Skin of body (tissue), 2 donors: ENCODE results near the gene CTNNA2. TPM values are rescaled to one million over a fixed set of nuclear protein-coding genes. Genes with fewer than 3 reads are reported as not detected.
A peak's percentile ranks its signal among the peaks of the same experiment; 100 is the strongest.

ENCODE experiments used
- DNase-seq: peaks from one replicate; lab custom pipeline; 2025; lab: John Stamatoyannopoulos, UW
- total RNA-seq: library from RNA; depleted of rRNA; stranded (reverse); fragments of >200 nt; gene quantifications from one replicate; pipeline ENCODE4 v1.2.3, GENCODE V29; 2014

CTNNA2 gene
- total RNA-seq, 1 donor from 2014 or later: 0.49 TPM

DNA sequence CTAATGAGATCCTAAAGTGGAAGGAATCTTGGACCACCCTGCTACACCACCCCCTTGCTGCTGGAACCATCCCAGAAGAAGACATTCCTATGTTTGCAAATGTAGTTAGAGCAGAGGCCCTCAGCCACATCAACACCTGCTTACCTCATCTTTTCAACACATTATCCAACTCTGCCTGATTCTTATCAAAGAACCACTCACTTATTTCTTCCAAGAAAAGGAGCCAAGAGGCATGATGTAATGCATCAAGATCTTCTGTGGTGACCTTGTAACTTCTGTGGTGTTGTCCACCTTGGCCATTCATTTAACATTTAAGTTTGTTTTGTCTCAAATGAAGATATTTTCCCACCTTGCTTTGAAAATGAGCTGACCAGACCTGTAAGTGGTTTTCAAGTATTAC, 338.1 kb downstream of the CTNNA2 start:
- no peak for DNase-seq

DNA sequence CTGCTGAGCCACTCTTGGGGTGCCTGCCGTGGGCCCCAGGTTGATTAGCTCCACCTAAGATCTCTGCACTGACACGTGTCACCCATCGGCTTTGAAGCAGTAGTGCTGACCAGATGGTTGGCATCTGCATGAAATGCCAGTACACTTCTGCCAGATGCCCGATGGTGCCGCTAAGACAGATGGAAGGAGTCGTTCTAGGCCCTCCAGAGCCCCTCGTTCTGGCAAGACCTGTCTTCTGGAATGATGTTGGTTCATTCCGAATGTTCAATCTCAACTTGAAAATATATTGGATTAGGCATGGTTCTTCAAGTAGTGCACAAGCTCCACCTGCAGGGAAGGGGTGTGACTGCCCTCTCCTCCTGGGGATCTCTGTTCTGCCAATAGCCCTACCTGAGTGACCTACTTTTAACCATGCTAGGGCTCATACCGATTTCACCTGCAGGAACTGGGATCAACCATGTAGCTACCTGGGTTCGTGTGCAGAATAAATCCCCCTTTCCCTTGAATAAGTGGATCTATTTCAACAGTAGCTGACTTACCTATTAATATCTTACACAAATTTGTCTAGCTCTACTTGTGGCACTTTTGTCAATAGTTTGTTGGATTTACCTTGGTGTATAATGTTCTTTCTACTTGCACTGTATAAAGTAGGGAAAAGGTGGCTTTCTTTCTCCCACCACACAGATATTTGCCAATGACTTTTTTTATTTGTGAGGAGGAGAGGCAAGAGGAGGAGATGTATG, 342.6 kb downstream of the CTNNA2 start:
- no peak for DNase-seq

DNA sequence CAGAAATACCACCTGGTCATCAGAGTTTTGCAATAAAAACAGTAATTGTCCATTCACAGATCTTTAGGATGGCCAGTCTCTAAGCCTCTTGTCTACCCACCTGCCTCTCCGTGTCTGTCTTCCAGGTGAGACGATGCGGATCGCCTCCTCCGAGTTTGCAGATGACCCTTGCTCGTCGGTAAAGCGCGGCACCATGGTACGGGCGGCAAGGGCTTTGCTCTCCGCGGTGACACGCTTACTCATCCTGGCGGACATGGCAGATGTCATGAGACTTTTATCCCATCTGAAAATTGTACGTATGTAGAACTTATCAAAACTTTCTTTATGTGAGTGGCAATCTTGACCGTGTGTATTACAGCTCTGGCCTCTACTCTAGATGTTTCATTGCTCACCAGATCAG, 345.0 kb downstream of the CTNNA2 start:
- no peak for DNase-seq

DNA sequence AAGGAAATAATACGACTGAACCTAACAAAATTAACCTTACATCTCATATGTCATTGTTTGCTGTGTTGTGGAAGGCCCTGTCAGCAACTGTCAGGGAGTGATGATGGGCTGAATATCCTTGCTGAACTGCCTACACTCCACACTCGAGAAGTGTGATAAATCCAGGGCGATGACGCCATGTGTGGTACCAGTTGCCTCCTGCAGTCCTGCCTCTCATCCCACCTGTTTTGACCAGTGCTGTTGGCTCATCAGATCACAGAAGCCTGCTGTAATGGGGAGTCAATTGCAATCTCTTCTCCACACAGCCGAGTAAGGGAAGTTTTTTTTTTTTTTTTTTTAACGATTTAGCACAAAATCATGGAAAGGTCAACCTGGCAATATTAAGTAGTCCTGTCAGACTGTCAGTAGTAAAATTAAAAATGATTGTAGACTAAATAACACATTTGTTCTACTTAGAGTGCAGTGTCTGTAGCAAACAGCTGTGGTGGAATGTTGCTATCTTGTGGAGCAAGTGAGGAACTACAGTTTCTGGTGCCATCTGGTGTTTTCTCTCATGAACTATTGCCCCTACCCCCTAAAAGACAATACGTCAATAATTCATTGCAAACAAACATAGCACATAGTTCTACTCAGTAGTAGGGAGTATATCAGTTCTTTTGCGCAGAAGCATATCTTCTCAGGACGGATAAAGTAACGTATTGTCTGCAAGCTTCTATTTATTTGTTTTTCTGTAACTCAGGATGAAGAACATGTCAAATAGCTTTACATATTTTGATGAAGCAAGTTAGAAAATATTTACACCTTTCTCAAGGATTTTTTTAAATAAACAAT, 347.6 kb downstream of the CTNNA2 start:
- DNase-seq: peak; percentile 18

DNA sequence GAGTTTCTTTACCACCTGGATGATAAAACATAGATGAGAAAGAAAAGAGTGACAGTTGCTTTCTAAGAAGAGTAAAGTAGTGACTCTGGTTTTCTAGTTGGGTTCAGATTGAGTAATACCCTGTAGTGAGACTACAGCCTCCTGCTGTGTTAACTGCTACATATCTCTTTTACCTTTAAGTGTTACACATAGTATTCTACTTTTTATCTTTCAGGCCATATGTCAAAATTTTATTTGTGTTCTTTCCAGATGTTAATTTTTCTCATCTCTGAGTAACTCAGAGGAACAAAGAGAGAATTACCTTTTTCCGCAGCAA, 348.2 kb downstream of the CTNNA2 start:
- no peak for DNase-seq

DNA sequence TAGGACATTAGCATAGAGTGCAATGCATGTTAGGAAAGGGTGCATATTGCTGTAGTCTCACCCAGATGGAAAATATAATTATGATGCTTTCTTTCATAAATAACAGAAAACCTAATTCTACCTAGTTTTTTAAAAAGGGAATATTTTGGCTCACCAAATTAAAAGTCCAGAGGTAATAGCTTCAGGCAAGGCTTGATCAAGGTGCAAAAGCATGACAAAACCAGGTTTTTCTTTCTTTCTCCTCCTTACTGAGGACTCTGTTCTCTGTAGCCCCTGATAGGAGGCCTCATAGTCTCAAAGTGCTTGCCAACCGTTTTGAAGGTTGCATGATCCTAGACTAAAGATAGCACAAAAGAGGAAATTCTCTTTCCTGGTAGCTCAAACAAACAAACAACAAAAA, 349.9 kb downstream of the CTNNA2 start:
- no peak for DNase-seq

DNA sequence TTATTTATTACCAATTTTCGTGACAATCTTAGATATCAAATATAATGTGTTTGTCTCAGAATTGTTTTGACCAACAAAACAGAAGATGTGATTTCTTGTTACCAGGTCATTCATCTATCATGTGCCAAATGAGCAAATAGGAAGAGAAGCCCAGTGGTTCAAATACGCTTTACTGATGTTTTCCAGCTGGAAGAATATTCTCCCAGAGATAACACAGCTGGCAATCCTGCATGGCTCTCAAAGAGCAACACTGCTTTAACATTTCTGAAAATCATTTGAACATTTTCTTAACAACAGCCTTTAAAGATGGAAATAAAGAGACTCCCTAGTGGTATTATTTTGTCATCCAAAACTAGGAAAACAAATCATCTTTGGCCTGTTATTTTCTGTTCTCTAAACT, 359.8 kb downstream of the CTNNA2 start:
- no peak for DNase-seq

DNA sequence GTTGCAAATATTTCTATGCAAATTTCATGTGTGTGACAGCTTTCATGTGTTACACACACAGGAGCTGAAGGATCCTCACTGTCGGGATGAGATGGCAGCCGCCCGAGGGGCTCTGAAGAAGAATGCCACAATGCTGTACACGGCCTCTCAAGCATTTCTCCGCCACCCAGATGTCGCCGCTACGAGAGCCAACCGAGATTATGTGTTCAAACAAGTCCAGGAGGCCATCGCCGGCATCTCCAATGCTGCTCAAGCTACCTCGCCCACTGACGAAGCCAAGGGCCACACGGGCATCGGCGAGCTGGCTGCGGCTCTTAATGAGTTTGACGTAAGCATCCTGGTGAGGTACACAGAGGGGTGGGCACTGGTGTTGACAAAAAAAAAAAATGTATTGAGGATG, 361.2 kb downstream of the CTNNA2 start:
- DNase-seq: no peak

DNA sequence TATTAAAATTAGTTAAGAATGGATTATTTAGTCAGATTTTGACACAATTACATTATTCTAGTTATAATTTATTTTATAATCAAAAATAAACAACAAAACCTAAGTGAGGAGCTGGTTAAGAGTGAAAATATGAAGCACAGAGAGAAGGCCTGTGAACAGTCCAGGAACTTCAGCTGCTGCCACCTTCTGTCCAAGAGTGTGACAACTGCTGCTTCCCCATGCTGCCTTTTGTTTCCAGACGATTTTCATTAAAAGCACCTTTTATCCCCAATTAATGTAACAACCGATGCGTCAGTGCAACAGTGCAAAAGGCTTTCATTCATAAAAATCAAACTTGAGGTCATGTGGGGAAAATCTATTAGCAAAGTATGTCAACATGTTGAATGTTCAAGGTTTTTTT, 363.6 kb downstream of the CTNNA2 start:
- no peak for DNase-seq

DNA sequence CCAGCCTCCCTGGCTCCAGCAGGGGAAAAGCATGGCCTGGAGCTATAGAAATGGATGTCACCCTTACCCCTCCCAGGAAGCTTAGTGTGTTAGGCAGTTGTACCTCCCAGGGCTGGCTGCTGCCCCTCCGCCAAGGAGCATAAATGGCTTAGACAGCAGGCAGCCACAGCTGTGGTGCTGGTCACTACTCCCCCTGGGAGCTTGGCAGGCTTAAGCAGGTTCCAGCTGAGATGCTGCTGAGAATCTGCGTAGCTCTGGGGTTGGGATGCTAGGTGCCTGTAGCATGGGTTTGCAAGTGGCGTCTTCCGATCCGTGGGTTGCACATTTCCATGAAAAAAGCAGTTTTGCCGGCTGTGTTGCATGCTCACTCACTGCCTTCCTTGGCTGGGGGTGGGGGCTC, 369.7 kb downstream of the CTNNA2 start:
- no peak for DNase-seq

DNA sequence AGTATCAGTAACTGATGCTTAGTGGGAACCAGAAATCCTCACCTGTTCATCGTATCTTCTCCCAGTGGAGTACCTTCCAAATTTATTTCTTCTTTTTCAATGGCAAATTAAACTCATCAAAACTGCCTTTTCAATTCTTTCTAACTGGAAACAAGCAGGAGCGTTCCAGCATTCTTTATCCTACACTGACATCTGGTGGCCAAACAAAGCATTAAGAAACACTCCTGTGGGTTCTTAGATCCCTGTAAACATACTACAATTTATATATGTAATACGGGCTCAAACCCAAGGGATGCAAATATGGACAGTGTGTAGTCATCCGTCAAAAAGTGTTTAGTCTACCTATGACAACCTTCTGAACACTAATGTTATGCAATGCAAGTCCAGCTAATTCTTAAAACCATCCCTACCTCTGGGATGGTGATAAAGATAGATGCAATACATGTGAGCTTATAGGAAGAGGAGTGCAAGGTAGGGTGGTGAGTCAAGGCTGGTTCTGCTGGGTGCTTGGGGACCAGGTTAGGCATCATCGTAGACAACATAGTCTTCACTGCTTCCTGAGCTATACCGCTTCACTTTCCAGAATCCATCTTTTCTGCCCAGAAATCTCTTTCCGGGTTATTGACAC, 375.0 kb downstream of the CTNNA2 start:
- DNase-seq: peak; percentile 1

DNA sequence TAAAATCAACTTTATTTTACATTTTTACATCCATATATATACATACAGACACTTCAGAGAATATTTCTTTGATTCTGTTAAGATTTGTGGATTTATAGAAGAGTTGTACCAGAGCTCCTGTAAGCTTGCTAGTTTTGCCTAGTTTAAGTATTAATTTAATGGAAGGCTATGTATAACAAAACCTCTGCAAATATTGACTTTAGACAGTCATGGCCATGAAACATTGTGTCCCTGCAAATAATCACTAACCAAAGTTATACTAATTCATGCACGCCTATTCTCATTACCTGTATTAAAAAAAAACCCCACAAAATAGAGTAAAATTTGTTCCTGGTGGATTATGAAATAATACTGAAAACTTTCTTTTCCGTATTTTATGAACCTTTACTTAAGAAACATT, 379.3 kb downstream of the CTNNA2 start:
- no peak for DNase-seq

DNA sequence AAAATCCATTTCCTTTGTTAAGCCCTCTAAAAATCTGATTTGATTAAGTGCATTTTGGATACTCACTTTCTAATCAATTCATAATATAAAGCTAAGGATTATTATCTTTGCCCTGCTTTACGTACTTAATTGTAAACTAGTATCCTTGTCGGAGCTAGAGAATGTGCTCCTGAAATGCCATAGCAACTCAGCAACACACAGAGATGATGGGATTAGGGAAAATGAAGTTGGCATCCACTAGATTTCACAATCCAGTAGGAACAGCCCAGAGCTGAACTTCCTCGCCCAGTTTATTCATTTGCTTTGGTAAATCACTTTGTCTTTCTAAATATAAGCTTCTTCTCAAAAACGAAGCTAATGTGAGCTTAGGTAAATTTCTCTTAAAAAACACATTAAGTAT, 386.3 kb downstream of the CTNNA2 start:
- no peak for DNase-seq

DNA sequence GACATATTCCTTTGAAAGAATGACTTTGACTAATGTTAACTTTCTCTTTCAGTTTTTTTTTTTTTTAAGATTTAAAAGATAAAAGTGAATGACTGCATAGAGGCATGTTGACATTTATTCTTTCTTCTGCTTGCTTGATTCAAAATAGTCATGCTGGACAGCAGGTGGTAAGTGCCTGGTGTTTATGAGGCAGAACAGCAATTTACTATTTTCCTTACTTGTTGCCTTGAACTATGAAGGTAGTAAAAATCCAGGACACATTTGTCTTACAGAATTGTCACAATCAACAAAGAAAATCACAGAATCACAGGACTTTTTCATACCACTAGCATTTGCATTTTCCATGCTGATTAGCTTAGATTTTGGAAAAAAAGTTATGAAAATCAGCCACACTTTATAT, 388.3 kb downstream of the CTNNA2 start:
- no peak for DNase-seq

DNA sequence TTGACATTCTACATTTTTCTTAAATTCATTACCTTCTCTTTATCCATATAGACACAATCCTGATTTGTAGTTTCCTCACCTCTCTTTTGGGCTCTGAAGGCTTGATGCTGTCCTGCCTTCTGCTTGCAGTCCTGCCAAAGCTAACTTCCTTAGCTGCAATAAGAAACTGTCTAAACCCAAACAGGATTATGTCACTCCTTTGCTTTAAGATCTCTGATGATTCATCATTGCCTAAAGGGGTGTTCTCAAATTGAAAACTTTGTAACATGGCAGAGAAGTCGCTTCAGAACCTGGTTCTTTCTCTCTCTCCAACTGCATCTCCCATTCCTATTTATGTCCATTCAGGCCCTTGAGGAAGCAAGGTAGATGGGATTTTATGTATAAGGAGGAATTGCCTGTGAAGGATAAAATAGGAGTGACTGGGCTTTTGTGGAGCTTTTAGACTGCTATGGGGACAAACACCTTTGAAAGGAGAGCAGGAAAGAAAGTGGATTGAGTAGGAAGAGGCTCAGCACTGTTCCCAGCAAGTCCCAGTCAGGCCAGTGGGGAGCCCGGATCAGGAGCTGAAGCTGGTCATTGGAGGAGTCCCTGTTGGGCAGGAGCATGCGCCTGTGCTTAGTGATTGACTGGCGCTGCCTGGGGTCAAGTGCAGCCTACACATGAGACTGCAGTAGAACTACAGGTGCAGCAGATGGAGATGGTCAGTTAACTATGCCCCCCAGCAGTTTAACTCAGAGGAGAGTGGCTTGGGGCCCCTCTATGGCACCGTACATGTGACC, 390.6 kb downstream of the CTNNA2 start:
- no peak for DNase-seq

DNA sequence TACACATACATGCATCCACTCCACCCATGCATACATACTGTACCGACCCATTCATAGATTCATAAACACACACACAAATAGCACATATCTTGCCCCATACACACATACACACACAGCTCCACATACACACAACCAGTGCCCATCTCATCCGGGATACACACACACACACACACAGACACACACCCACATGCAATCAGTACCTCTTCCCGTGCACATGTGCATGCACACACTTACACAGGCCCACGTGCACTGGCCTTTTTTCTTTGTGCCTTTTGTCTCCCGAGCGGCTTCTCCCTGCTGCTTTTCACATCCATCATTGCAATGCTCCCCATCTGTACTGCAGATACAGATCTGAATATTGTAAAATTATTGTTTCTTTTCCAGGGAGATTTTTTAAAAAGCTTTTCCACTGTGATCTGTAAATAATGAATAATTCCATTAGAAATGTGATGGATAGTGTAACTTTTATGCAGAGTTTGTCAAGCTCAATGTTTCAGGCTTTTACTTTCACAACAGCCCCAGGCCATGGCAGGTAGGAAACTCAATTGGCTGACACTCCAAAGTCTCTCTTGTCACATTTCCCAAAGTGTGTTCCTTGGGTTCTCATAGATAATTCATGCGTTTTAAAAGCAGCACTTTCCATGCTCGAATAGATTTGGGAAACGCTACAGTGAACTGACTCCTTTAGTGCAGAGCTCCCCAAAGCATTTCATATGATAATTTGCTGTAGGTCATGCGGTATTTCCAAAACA, 393.5 kb downstream of the CTNNA2 start:
- DNase-seq: no peak

DNA sequence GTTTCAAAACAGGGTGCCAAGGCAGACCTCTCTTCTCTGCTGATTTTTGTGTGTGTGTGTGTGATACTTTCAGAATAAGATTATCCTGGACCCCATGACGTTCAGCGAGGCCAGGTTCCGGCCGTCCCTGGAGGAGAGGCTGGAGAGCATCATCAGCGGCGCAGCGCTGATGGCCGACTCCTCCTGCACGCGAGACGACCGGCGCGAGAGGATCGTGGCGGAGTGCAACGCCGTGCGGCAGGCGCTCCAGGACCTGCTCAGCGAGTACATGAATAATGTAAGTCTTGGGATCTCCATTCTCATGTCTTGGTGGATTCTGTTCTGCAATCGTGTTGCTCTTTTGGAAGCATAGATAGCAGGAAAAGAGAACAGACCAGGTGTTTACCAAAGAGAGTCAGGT, 396.7 kb downstream of the CTNNA2 start:
- no peak for DNase-seq

DNA sequence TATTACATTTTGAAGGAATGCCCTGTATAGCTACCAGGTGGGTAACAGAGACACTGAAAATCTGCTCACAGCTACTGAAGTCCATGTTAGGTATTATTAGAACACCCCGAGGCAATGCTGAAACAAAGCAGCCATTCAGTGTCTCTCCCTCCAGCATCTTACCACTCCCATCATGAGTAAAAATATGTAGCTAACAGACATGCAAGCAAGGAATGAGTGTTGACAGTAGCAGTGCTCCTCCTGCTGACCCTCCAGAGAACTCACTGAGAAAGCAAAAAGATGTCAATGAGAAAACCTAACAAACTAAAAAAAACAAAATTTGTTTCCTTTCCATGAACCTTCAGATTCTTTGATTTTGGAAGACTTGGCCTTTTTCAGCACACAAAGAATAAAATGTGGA, 397.8 kb downstream of the CTNNA2 start:
- DNase-seq: no peak

DNA sequence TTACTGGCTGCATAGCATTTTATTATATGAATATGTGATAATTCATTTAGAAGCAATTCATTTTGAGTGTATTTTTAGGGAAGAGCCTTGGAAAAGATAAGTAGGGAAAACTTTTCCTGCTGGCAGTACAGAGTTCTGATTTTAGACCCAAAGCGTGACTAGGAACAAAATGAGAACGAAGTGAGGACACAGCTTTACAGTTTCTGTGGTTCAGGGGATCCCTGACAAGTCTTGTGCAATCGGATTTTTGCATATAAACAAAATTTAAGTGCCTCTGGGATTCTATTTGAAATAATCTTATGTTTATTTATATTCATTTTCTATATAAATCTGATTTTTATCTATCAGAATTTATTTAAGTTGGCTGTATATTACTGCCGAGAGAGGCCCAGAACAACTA, 402.6 kb downstream of the CTNNA2 start:
- no peak for DNase-seq

DNA sequence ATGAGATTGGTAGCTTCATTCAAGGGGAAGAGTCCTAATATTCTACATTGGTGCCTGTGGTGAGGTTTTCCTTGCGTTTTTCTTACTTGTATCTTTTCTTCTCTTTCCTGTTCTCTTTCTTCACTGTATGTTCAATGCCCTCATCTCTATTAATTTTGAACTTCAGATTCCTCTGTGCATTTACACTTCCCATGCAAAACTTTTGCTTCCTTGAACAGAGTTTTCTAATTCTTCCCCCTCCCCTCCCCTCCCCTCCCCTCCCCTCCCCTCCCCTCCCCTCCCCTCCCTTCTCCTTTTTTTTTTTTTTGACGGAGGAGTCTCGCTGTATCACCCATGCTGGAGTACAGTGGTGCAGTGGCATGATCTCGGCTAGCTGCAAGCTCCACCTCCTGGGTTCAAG, 403.4 kb downstream of the CTNNA2 start:
- DNase-seq: no peak

DNA sequence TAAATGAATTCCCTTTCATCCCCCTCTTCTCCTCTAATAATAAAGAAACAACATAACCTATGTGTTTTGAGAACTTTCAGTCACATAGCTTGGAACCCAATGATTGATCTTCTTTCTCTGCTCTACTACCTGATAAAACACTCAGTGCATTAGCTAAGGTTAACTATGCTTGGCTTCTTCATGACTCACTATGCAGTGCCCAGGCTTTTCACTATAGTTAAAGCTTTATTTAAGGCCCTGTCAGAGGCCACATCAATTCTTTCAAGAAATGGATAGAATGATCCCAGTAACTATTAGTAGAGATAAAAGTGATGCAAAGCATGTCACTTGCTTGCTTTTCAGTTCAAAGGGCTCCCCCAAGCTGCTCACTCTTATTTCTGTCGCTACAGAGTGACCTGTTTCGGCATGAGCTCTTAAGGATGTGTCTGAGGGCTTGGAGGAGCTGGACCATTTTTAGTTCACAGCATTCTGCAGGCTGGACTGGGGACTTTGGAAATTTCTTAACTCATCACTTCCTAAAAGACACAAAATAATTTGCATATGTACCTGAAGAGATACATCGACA, 407.7 kb downstream of the CTNNA2 start:
- no peak for DNase-seq
